ENCODE results near the gene RBM22.

- TF ChIP-seq, protein P1, sequence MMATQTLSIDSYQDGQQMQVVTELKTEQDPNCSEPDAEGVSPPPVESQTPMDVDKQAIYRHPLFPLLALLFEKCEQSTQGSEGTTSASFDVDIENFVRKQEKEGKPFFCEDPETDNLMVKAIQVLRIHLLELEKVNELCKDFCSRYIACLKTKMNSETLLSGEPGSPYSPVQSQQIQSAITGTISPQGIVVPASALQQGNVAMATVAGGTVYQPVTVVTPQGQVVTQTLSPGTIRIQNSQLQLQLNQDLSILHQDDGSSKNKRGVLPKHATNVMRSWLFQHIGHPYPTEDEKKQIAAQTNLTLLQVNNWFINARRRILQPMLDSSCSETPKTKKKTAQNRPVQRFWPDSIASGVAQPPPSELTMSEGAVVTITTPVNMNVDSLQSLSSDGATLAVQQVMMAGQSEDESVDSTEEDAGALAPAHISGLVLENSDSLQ (IDR thresholded peaks at IDR 0.05) = no peak
- no peak for TF ChIP-seq ARNT (IDR thresholded peaks at IDR 0.05)
- no peak for TF ChIP-seq TARDBP (IDR thresholded peaks at IDR 0.05)
- no peak for TF ChIP-seq FOXK2 (IDR thresholded peaks at IDR 0.05)
- no peak for TF ChIP-seq SP1 (IDR thresholded peaks at IDR 0.05)
- no peak for TF ChIP-seq HDGF (IDR thresholded peaks at IDR 0.05; ENCODE audit: borderline replicate concordance)
Measured at GRCh38 chr5:150653145-150653761, 47.6 kb downstream of the RBM22 start.

Data from HEK293T (cell line).